PFSK-1 (cell line): ENCODE data around the gene MRM1.

Source experiments
- FOXP2 ChIP-seq: optimal IDR thresholded peaks from 2 replicates; pipeline ENCODE3; 2011; ENCODE audit warnings: borderline replicate concordance, control low read depth, inconsistent platforms; ENCODE audit not compliant: insufficient read depth; ENCODE audit errors: extremely low read length, extremely low read depth
- POLR2AphosphoS5 ChIP-seq: IDR thresholded peaks from 2 replicates; pipeline ENCODE4 v1.6.1; 2012; ENCODE audit warnings: low read depth, mild to moderate bottlenecking, control low read depth, low read length, moderate library complexity
- SIN3A ChIP-seq: IDR thresholded peaks from 2 replicates; pipeline ENCODE4 v1.6.1; 2012; ENCODE audit warnings: mild to moderate bottlenecking, low read length, moderate library complexity, borderline replicate concordance; ENCODE audit not compliant: insufficient read depth
- TAF1 ChIP-seq: IDR thresholded peaks from 2 replicates; pipeline ENCODE4 v1.6.1; 2012; ENCODE audit warnings: low read length, control low read depth, borderline replicate concordance; ENCODE audit not compliant: insufficient read depth
- TF ChIP-seq, protein P1 (sequence below), 2 experiments: IDR thresholded peaks; 2 replicates each; pipeline versions ENCODE4 v1.6.1 to v1.8.0; 2011 to 2012; ENCODE audit warnings: low read depth in 2 of 2, low read length in 2 of 2, control low read depth in 1 of 2, inconsistent platforms in 1 of 2, mild to moderate bottlenecking in 1 of 2, moderate library complexity in 1 of 2; ENCODE audit not compliant: insufficient read depth in 1 of 2

The MRM1 gene

GRCh38 chr17:36597226-36597625, 4.2 kb upstream of the MRM1 start:
- TF ChIP-seq FOXP2: no peak
- TF ChIP-seq, protein P1, sequence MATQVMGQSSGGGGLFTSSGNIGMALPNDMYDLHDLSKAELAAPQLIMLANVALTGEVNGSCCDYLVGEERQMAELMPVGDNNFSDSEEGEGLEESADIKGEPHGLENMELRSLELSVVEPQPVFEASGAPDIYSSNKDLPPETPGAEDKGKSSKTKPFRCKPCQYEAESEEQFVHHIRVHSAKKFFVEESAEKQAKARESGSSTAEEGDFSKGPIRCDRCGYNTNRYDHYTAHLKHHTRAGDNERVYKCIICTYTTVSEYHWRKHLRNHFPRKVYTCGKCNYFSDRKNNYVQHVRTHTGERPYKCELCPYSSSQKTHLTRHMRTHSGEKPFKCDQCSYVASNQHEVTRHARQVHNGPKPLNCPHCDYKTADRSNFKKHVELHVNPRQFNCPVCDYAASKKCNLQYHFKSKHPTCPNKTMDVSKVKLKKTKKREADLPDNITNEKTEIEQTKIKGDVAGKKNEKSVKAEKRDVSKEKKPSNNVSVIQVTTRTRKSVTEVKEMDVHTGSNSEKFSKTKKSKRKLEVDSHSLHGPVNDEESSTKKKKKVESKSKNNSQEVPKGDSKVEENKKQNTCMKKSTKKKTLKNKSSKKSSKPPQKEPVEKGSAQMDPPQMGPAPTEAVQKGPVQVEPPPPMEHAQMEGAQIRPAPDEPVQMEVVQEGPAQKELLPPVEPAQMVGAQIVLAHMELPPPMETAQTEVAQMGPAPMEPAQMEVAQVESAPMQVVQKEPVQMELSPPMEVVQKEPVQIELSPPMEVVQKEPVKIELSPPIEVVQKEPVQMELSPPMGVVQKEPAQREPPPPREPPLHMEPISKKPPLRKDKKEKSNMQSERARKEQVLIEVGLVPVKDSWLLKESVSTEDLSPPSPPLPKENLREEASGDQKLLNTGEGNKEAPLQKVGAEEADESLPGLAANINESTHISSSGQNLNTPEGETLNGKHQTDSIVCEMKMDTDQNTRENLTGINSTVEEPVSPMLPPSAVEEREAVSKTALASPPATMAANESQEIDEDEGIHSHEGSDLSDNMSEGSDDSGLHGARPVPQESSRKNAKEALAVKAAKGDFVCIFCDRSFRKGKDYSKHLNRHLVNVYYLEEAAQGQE (IDR thresholded peaks at IDR 0.05; ENCODE audit: insufficient read depth in 1 of 2, low read depth in 2 of 2, low read length in 2 of 2): no peak
- no peak for TF ChIP-seq POLR2AphosphoS5
- TF ChIP-seq TAF1: no peak
- no peak for TF ChIP-seq SIN3A

GRCh38 chr17:36597866-36598777, 3.3 kb upstream of the MRM1 start:
- TF ChIP-seq TAF1: no peak
- TF ChIP-seq SIN3A: no peak
- no peak for TF ChIP-seq POLR2AphosphoS5
- no peak for TF ChIP-seq FOXP2
- TF ChIP-seq, protein P1 (IDR thresholded peaks at IDR 0.05; ENCODE audit: insufficient read depth in 1 of 2, low read depth in 2 of 2, low read length in 2 of 2): no peak

DNA sequence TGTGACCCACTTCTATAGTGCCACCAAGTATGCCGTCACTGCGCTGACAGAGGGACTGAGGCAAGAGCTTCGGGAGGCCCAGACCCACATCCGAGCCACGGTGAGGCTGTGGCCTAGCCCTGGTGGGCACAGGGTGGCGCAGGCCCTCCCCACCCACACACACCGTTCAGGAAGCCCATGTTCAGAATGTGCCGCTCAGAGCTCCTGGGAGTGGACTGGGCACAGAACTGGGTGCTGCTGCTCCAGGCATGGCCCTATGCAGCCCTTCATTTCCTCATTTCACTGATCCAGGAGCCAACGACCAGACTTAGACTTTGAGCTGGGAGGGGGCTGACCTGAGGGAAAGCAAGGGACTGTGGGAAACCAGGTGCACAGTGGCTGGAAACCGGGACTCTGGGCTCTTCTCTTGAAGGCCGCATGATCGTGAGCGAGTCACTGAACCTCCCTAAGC, 2.4 kb upstream of the MRM1 start:
- TF ChIP-seq SIN3A (no peak), TAF1 (no peak), FOXP2 (no peak), POLR2AphosphoS5 (no peak)
- TF ChIP-seq, protein P1 (IDR thresholded peaks at IDR 0.05; ENCODE audit: insufficient read depth in 1 of 2, low read depth in 2 of 2, low read length in 2 of 2): no peak

DNA sequence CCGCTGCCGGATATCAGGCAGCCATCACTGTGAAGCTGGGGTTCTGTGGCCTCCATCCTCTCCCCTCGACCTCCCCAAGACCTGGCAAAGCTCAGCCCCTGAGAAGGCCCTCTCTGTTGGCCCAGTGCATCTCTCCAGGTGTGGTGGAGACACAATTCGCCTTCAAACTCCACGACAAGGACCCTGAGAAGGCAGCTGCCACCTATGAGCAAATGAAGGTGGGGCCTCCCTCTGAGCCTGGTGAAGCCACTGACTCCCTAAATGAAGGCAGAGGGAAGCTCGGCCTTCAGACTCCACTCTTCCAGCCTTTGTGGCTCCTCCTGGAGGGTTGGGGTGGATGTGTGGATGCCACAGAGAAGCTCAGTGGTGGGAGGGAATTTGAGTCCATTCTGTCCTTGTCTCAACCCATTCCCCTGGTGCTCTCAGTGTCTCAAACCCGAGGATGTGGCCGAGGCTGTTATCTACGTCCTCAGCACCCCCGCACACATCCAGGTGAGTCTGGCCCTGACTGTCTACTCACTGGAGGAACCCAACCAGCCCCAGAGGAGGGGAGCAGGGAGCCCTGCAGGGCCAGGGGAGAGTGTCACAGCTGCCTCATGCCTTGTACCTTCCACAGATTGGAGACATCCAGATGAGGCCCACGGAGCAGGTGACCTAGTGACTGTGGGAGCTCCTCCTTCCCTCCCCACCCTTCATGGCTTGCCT, 1.7 kb upstream of the MRM1 start:
- TF ChIP-seq POLR2AphosphoS5 (no peak), TAF1 (no peak), SIN3A (no peak), FOXP2 (no peak)
- TF ChIP-seq, protein P1 (IDR thresholded peaks at IDR 0.05; ENCODE audit: insufficient read depth in 1 of 2, low read depth in 2 of 2, low read length in 2 of 2): no peak

DNA sequence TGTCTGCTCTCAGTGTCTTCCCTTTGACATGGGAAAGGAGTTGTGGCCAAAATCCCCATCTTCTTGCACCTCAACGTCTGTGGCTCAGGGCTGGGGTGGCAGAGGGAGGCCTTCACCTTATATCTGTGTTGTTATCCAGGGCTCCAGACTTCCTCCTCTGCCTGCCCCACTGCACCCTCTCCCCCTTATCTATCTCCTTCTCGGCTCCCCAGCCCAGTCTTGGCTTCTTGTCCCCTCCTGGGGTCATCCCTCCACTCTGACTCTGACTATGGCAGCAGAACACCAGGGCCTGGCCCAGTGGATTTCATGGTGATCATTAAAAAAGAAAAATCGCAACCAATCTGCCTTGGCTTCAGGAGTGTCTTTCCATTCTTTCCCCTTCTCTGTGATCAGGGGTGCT, 918 bp upstream of the MRM1 start:
- TF ChIP-seq FOXP2 (no peak), TAF1 (no peak), SIN3A (no peak), POLR2AphosphoS5 (no peak)
- TF ChIP-seq, protein P1 (IDR thresholded peaks at IDR 0.05; ENCODE audit: insufficient read depth in 1 of 2, low read depth in 2 of 2, low read length in 2 of 2): no peak
